Measurements from ENCODE around the gene DDC.

The DDC gene

GRCh38 chr7:50565977-50566376 is 772 bp upstream of the DDC start:
- Histone ChIP-seq H3K4me1 (ENCODE audit: low read length) (no peaks in the 10 kb centered on the region), H3K27me3 (ENCODE audit: low read depth, low read length) (peaks cover 23% of the 10 kb centered on the region), H3K4me3 (ENCODE audit: low read length) (no peak overlapping the region), H3K9ac (ENCODE audit: low read length) (no peak overlapping the region), H3K9me3 (ENCODE audit: insufficient read depth, low read length) (no peaks in the 10 kb centered on the region), H2AFZ (ENCODE audit: low read depth, low read length) (no peak overlapping the region), H3K36me3 (replicated peaks; ENCODE audit: low read depth, low read length) (no peaks in the 10 kb centered on the region), H3K27ac (ENCODE audit: low read length) (no peak overlapping the region), H3K4me2 (ENCODE audit: low read length) (no peak overlapping the region), H3K79me2 (ENCODE audit: low read length) (no peaks in the 10 kb centered on the region), H4K20me1 (ENCODE audit: insufficient read depth, low read length) (no peaks in the 10 kb centered on the region)
- TF ChIP-seq CTCF (IDR thresholded peaks at IDR 0.05; ENCODE audit: low read depth, low read length) (no peak), EZH2phosphoT487 (IDR thresholded peaks at IDR 0.05; ENCODE audit: low read depth) (no peak)

GRCh38 chr7:50565559-50565916 is 333 bp upstream of the DDC start:
- no peaks in the 10 kb centered on the region for H3K79me2 ChIP-seq (ENCODE audit: low read length)
- no peak for TF ChIP-seq CTCF (IDR thresholded peaks at IDR 0.05; ENCODE audit: low read depth, low read length)
- no peak for TF ChIP-seq EZH2phosphoT487 (IDR thresholded peaks at IDR 0.05; ENCODE audit: low read depth)
- H3K9me3 ChIP-seq (ENCODE audit: insufficient read depth, low read length), result no peaks in the 10 kb centered on the region
- no peak overlapping the region for H2AFZ ChIP-seq (ENCODE audit: low read depth, low read length)
- no peaks in the 10 kb centered on the region for H4K20me1 ChIP-seq (ENCODE audit: insufficient read depth, low read length)
- H3K4me1 ChIP-seq (ENCODE audit: low read length), result no peaks in the 10 kb centered on the region
- no peak overlapping the region for H3K9ac ChIP-seq (ENCODE audit: low read length)
- H3K4me2 ChIP-seq (ENCODE audit: low read length), result no peak overlapping the region
- no peaks in the 10 kb centered on the region for H3K36me3 ChIP-seq (replicated peaks; ENCODE audit: low read depth, low read length)
- no peak overlapping the region for H3K4me3 ChIP-seq (ENCODE audit: low read length)
- no peak overlapping the region for H3K27ac ChIP-seq (ENCODE audit: low read length)
- peaks cover 23% of the 10 kb centered on the region for H3K27me3 ChIP-seq (ENCODE audit: low read depth, low read length)

GRCh38 chr7:50564171-50564570 is 1.0 kb downstream of the DDC start:
- Histone ChIP-seq H3K9ac (ENCODE audit: low read length) (no peak overlapping the region), H3K27ac (ENCODE audit: low read length) (no peak overlapping the region), H3K4me1 (ENCODE audit: low read length) (no peaks in the 10 kb centered on the region), H4K20me1 (ENCODE audit: insufficient read depth, low read length) (no peaks in the 10 kb centered on the region), H3K4me2 (ENCODE audit: low read length) (no peak overlapping the region), H3K79me2 (ENCODE audit: low read length) (no peaks in the 10 kb centered on the region), H3K4me3 (ENCODE audit: low read length) (no peak overlapping the region), H3K9me3 (ENCODE audit: insufficient read depth, low read length) (no peaks in the 10 kb centered on the region), H3K27me3 (ENCODE audit: low read depth, low read length) (peaks cover 23% of the 10 kb centered on the region), H2AFZ (ENCODE audit: low read depth, low read length) (no peak overlapping the region), H3K36me3 (replicated peaks; ENCODE audit: low read depth, low read length) (no peaks in the 10 kb centered on the region)
- TF ChIP-seq EZH2phosphoT487 (IDR thresholded peaks at IDR 0.05; ENCODE audit: low read depth), result no peak

- TF ChIP-seq EZH2phosphoT487 (IDR thresholded peaks at IDR 0.05; ENCODE audit: low read depth), result no peak
- TF ChIP-seq CTCF (IDR thresholded peaks at IDR 0.05; ENCODE audit: low read depth, low read length), result no peak
These were observed 3.1 kb downstream of the DDC start for GRCh38 chr7:50562136-50562535.

GRCh38 chr7:50560865-50561351 is 4.3 kb downstream of the DDC start:
- H3K4me3 ChIP-seq (ENCODE audit: low read length), result no peak overlapping the region
- no peaks in the 10 kb centered on the region for H3K9me3 ChIP-seq (ENCODE audit: insufficient read depth, low read length)
- no peaks in the 10 kb centered on the region for H3K36me3 ChIP-seq (replicated peaks; ENCODE audit: low read depth, low read length)
- H3K27ac ChIP-seq (ENCODE audit: low read length), result no peak overlapping the region
- H4K20me1 ChIP-seq (ENCODE audit: insufficient read depth, low read length), result no peaks in the 10 kb centered on the region
- H3K4me2 ChIP-seq (ENCODE audit: low read length), result no peak overlapping the region
- no peaks in the 10 kb centered on the region for H3K4me1 ChIP-seq (ENCODE audit: low read length)
- H3K27me3 ChIP-seq (ENCODE audit: low read depth, low read length), result peaks cover 35% of the 10 kb centered on the region
- no peak overlapping the region for H2AFZ ChIP-seq (ENCODE audit: low read depth, low read length)
- no peak overlapping the region for H3K9ac ChIP-seq (ENCODE audit: low read length)
- TF ChIP-seq CTCF (IDR thresholded peaks at IDR 0.05; ENCODE audit: low read depth, low read length), result no peak
- no peak for TF ChIP-seq EZH2phosphoT487 (IDR thresholded peaks at IDR 0.05; ENCODE audit: low read depth)
- H3K79me2 ChIP-seq (ENCODE audit: low read length), result no peaks in the 10 kb centered on the region

More at GRCh38 chr7:50562136-50562535, 3.1 kb downstream of the DDC start:
- Histone ChIP-seq H3K27ac (ENCODE audit: low read length) (no peak overlapping the region), H3K4me2 (ENCODE audit: low read length) (no peak overlapping the region), H3K4me1 (ENCODE audit: low read length) (no peaks in the 10 kb centered on the region), H3K79me2 (ENCODE audit: low read length) (no peaks in the 10 kb centered on the region), H3K27me3 (ENCODE audit: low read depth, low read length) (peaks cover 27% of the 10 kb centered on the region), H3K4me3 (ENCODE audit: low read length) (no peak overlapping the region), H2AFZ (ENCODE audit: low read depth, low read length) (no peak overlapping the region), H3K9me3 (ENCODE audit: insufficient read depth, low read length) (no peaks in the 10 kb centered on the region), H3K9ac (ENCODE audit: low read length) (no peak overlapping the region), H4K20me1 (ENCODE audit: insufficient read depth, low read length) (no peaks in the 10 kb centered on the region), H3K36me3 (replicated peaks; ENCODE audit: low read depth, low read length) (no peaks in the 10 kb centered on the region)
